ENCODE results near the gene PDE6G.

Gene PDE6G

DNA sequence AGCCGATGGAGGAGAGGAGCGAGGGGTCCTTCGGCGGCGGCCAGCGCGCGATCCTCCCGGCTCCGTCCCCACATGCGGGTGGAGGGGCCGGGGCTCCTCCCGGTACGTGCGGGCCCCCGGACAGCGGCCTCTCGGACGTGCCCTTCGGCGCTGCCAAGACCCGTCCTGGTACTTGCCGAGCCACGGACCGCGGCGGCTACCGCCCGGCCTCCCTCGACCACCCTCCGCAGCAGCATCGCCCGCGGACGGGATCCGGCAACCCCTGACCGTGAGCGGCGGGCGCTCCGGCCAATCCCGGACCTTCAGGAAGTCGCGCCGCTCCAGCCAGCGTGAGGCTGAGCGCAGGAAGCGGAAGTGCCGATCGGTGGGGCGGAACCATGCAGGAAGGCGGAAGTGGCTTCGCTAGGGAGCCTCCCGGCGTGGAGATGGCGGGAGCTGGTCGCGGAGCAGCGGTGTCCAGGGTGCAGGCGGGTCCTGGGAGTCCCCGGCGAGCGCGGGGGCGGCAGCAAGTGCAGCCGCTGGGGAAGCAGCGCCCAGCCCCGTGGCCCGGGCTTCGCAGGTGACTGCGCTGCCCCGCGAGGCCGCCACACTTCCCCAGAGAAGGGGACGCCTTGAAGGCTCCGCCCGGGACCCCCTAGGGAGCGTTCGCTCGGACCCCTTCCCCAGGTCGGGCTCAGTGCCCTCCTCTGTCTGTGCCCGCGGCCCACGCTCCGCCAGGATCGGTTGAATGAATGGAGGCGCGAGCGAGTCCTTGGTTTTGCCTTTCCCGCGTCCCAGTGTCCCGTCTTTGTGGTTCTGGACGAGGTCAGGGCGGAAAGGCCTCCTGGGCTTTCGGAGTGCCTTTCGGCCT lies 10.2 kb upstream of the PDE6G start, which contains the start of the genes CCDC137 and OXLD1:
TSS of gene CCDC137 (plus strand) at position 396 of the 850 bp plus-strand sequence. CDS start at position 426, 30 bp downstream.
TSS of gene OXLD1 (minus strand) at position 264 of the 850 bp plus-strand sequence. CDS start at position 236, 28 bp downstream.
- peaks cover 31% of the 10 kb centered on the region for H3K36me3 ChIP-seq (ENCODE audit: control insufficient read depth, insufficient read depth, low read length)
- peaks cover 4% of the 10 kb centered on the region for H3K4me1 ChIP-seq (ENCODE audit: control insufficient read depth, insufficient read depth, low read length)
- peak within 1 kb of the TSS; percentile 96 for H3K4me3 ChIP-seq (ENCODE audit: low read depth, low read length)

DNA sequence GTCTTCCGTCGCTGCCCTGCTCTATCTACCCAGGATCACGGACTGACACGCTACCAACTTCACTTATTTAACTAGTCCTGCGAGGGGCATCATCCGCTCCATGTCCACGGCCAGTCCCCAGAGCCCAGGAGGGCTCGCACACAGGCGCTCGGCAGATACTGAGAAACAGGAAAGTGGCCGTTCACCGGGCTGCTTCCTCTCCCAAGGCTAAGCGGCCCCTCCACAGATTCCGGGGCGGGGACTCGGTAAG lies 9.7 kb upstream of the PDE6G start:
- Histone ChIP-seq H3K9ac (ENCODE audit: low read depth, low read length) (peak overlapping the region; percentile 89), H3K27me3 (ENCODE audit: control insufficient read depth, insufficient read depth, low read length) (no peaks in the 10 kb centered on the region), H3K9me3 (ENCODE audit: control insufficient read depth, insufficient read depth, low read length) (no peaks in the 10 kb centered on the region), H3K4me3 (ENCODE audit: low read depth, low read length) (peak overlapping the region; percentile 96), H3K4me1 (ENCODE audit: control insufficient read depth, insufficient read depth, low read length) (peaks cover 4% of the 10 kb centered on the region), H3K36me3 (ENCODE audit: control insufficient read depth, insufficient read depth, low read length) (peaks cover 25% of the 10 kb centered on the region)

More for the DNA sequence above, 10.2 kb upstream of the PDE6G start, which contains the start of the genes CCDC137 and OXLD1:
- H3K9ac ChIP-seq (ENCODE audit: low read depth, low read length), result peak within 1 kb of the TSS; percentile 89
- H3K9me3 ChIP-seq (ENCODE audit: control insufficient read depth, insufficient read depth, low read length), result no peaks in the 10 kb centered on the region
- no peaks in the 10 kb centered on the region for H3K27me3 ChIP-seq (ENCODE audit: control insufficient read depth, insufficient read depth, low read length)

DNA sequence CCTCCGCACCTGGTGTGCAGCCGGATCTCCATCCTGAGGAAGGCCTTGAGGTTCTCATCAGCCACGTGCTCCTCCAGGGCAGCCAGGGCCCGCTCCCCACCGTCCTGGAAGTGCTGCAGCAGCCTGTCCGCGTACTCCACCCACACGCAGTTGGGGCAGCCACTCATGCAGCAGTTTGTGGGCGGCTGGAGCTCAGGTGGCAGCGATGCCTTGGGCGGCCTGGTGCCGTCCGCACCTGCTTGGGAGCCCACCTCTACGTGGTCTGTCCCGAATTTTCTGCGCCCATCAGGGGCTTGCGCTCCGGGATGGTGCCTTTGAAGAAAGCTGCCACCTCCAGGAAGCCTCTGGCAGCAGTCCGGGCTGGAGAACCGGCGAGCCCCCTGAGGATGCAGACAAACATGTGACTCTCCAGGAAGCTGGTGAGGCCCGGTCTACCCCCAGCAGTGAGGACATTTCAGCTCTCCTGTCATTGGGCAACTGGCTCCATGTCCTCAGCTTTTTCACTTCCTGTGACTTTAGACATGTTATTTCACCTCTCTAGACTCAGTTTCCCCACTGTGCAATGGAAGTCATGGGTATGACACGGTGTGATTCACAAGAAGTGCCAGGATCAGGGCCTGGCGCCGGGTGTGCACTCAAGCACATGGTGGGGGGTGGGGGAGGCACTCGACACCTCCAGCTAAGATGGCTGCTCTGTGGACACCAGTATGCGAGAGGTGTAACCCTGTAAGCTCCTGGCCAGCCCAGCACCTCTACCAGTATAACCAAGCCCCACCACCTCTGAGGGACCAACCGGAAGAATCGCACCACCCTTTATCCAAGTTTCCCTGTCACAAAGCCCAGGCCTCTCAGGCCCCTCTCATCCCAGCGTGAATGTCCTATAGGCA lies 9.1 kb upstream of the PDE6G start:
- H3K9me3 ChIP-seq (ENCODE audit: control insufficient read depth, insufficient read depth, low read length), result no peaks in the 10 kb centered on the region
- peak overlapping the region; percentile 96 for H3K4me3 ChIP-seq (ENCODE audit: low read depth, low read length)
- peaks cover 24% of the 10 kb centered on the region for H3K36me3 ChIP-seq (ENCODE audit: control insufficient read depth, insufficient read depth, low read length)
- H3K9ac ChIP-seq (ENCODE audit: low read depth, low read length), result peak overlapping the region; percentile 89
- H3K27me3 ChIP-seq (ENCODE audit: control insufficient read depth, insufficient read depth, low read length), result no peaks in the 10 kb centered on the region
- peaks cover 4% of the 10 kb centered on the region for H3K4me1 ChIP-seq (ENCODE audit: control insufficient read depth, insufficient read depth, low read length)

DNA sequence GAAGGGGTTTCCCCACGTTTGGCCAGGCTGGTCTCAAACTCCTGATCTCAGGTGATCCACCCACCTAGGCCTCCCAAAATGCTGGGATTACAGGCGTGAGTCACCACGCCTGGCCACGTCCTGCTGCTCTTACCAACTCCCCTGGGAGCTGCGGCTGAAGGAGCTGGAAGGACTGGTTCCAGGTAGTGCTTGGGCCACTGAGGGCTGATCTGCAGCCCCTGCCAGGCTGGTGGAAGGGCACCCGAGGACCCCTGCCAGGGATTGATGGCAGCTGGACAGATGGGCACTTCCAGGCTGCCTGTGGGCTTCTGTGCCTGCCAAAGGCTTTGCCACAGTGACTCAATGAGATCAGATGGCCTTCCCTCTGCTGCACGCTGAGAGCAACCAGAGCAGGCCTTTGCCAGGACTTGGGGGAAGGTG lies 7.7 kb upstream of the PDE6G start:
- H3K9ac ChIP-seq (ENCODE audit: low read depth, low read length), result no peak overlapping the region
- H3K9me3 ChIP-seq (ENCODE audit: control insufficient read depth, insufficient read depth, low read length), result no peaks in the 10 kb centered on the region
- no peaks in the 10 kb centered on the region for H3K27me3 ChIP-seq (ENCODE audit: control insufficient read depth, insufficient read depth, low read length)
- peaks cover 4% of the 10 kb centered on the region for H3K4me1 ChIP-seq (ENCODE audit: control insufficient read depth, insufficient read depth, low read length)
- H3K4me3 ChIP-seq (ENCODE audit: low read depth, low read length), result no peak overlapping the region
- peaks cover 12% of the 10 kb centered on the region for H3K36me3 ChIP-seq (ENCODE audit: control insufficient read depth, insufficient read depth, low read length)

DNA sequence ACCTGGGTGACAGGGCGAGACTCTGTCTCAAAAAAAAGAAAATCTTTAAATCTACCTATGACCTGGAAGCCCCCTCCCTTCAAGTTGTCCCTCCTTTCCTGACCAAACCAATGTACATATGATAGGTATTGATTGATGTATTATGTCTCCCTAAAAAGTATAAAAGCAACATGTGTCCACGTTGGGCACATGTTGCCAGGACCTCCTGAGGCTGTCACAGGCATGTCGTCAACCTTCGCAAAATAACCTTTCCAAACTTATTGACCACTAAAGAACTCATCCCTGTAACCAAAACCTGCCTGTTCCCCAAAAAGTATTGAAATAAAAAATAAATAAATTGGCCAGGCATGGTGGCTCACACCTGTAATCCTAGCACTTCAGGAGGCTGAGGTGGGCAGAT lies 5.7 kb upstream of the PDE6G start:
- H3K4me3 ChIP-seq (ENCODE audit: low read depth, low read length), result no peak overlapping the region
- no peak overlapping the region for H3K9ac ChIP-seq (ENCODE audit: low read depth, low read length)
- H3K9me3 ChIP-seq (ENCODE audit: control insufficient read depth, insufficient read depth, low read length), result no peaks in the 10 kb centered on the region
- H3K27me3 ChIP-seq (ENCODE audit: control insufficient read depth, insufficient read depth, low read length), result no peaks in the 10 kb centered on the region
- peaks cover 8% of the 10 kb centered on the region for H3K36me3 ChIP-seq (ENCODE audit: control insufficient read depth, insufficient read depth, low read length)
- H3K4me1 ChIP-seq (ENCODE audit: control insufficient read depth, insufficient read depth, low read length), result peaks cover 4% of the 10 kb centered on the region

DNA sequence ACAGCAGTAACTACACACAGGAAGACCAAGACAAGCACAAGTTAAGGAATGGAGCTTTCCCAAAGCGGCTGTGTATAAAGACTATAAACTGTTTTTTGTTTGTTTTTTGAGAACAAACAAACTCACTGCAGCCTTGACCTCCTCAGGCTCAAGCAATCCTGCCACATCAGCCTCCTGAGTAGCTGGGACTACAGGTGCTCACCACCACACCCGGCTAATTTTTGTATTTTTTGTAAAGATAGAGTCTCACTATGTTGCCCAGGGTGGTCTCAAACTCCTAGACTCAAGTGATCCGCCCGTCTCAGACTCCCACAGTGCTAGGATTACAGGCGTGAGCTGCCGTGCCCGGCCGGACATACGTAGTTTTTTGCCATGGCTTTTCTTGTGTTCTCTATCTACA lies 4.1 kb upstream of the PDE6G start:
- Histone ChIP-seq H3K4me3 (ENCODE audit: low read depth, low read length) (no peak overlapping the region), H3K27me3 (ENCODE audit: control insufficient read depth, insufficient read depth, low read length) (no peaks in the 10 kb centered on the region), H3K9ac (ENCODE audit: low read depth, low read length) (no peak overlapping the region), H3K36me3 (ENCODE audit: control insufficient read depth, insufficient read depth, low read length) (peaks cover 8% of the 10 kb centered on the region), H3K4me1 (ENCODE audit: control insufficient read depth, insufficient read depth, low read length) (peaks cover under 1% of the 10 kb centered on the region), H3K9me3 (ENCODE audit: control insufficient read depth, insufficient read depth, low read length) (no peaks in the 10 kb centered on the region)

DNA sequence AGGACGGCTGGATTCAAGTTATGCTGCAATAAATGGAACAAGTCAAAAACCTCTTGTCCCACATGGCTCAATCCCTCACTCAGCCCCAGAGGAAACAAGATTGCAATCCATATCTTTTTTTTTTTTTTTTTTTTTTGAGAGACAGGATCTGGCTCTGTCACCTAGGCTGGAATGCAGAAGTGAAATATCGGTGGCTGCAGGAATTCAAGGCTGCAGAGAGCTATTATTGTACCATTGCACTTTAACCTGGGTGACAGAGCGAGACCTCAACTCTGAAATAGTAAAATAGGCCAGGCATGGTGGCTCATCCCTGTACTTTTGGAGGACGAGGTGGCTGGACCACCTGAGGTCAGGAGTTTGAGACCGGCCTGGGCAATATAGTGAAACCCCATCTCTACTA lies 2.7 kb upstream of the PDE6G start:
- Histone ChIP-seq H3K36me3 (ENCODE audit: control insufficient read depth, insufficient read depth, low read length) (peaks cover 2% of the 10 kb centered on the region), H3K4me1 (ENCODE audit: control insufficient read depth, insufficient read depth, low read length) (no peaks in the 10 kb centered on the region), H3K9me3 (ENCODE audit: control insufficient read depth, insufficient read depth, low read length) (no peaks in the 10 kb centered on the region), H3K9ac (ENCODE audit: low read depth, low read length) (no peak overlapping the region), H3K27me3 (ENCODE audit: control insufficient read depth, insufficient read depth, low read length) (no peaks in the 10 kb centered on the region), H3K4me3 (ENCODE audit: low read depth, low read length) (no peak overlapping the region)

DNA sequence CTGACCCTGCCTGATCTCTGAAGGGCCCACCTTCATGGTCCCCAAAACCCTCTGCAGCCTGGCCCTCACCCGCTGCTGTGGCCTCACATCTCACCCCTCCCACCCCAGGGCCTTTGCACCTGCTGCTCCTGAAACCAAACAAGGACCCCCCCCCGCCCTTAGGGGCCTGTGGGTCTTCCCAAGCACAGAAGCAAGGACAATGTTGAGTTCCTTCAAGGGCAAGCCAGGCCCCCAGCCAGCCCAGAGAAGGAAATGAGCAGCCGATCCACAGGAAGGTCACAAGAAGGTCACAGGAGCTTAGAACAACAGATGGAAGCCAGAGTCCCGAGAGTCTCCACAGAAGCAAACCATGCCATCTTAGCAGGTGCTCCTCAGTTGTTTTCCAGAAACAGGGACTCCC lies 493 bp upstream of the PDE6G start:
- no peak overlapping the region for H3K9ac ChIP-seq (ENCODE audit: low read depth, low read length)
- no peaks in the 10 kb centered on the region for H3K36me3 ChIP-seq (ENCODE audit: control insufficient read depth, insufficient read depth, low read length)
- H3K4me1 ChIP-seq (ENCODE audit: control insufficient read depth, insufficient read depth, low read length), result no peaks in the 10 kb centered on the region
- H3K4me3 ChIP-seq (ENCODE audit: low read depth, low read length), result no peak overlapping the region
- H3K27me3 ChIP-seq (ENCODE audit: control insufficient read depth, insufficient read depth, low read length), result no peaks in the 10 kb centered on the region
- H3K9me3 ChIP-seq (ENCODE audit: control insufficient read depth, insufficient read depth, low read length), result no peaks in the 10 kb centered on the region

DNA sequence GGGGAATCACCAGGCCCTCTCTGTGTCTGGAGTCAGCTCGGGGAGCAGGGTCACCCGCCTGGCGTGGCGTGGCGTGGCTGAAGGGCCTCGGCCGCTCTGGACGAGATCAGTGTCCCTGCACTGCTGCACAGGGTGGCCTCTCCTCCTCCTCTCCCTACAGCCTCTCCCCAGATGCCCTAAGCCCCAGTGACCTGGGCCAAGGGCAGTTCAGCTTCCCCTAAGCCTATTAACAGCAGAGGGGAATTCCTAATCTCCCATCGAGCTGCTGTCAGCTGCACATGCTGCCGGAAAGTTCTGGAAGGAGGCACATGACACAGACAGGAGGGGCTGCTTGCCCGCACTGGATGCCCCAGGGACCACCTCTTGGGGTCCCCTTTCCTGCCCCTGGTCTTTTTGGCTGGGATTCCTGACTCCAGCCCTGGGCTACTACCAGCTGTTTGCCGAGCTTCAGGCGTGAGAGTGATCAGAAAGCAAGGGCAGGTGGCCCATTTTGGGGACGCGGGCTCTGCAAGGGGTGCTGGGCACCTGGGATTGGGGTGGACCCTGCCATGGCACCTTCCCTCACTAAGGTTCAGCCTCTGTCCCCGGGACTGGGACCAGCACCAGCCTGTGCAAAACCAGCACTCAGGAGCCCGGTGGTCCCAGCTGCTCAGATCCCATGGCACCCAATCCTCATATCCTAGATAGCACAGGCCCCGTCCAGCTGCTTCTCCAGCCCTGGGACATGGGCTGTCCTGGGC lies 794 bp downstream of the PDE6G start:
- Histone ChIP-seq H3K9me3 (ENCODE audit: control insufficient read depth, insufficient read depth, low read length) (no peaks in the 10 kb centered on the region), H3K36me3 (ENCODE audit: control insufficient read depth, insufficient read depth, low read length) (no peaks in the 10 kb centered on the region), H3K4me3 (ENCODE audit: low read depth, low read length) (no peak overlapping the region), H3K27me3 (ENCODE audit: control insufficient read depth, insufficient read depth, low read length) (no peaks in the 10 kb centered on the region), H3K4me1 (ENCODE audit: control insufficient read depth, insufficient read depth, low read length) (no peaks in the 10 kb centered on the region), H3K9ac (ENCODE audit: low read depth, low read length) (no peak overlapping the region)

DNA sequence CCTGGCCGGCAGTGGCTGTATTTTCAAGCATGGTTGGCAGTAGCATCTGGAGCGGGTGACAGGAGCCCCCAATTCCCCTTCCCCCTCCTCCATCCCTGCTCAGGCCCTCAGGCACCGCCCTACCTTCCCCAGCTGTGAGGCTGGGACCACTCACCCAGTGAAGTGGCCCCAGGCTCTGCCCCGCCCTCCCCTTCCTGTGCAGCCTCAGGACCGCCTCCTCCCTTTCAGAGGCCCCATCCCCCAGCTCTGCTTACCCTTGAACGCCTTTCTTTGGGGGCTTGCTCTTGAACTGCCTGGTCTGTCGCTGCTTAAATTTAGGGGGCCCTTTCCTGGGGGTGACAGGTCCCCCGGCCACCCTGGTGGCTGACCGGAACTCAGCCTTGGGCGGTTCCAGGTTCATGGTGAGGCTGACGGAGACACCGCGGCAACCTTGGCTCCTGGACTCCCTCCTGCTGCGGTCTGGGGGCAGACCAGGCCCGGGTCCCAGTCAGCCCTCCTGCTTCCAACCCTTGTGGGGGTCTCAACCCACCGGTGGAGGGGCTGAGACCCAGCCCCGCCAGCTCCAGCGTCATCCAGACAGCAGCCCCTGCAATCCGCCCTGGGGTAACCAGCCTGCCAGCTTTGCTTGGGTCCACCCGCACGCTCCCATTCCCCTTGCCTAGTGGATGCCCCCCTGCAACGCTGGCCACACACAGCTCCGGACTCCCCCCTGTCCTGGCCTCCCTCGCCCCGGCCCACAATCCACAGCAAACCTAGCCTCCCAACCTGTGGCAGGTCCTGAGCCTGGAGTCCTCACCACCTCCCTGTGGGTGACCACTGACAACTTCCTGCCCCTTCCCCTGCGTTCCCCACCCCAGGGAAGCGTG lies 3.2 kb downstream of the PDE6G start:
- Histone ChIP-seq H3K36me3 (ENCODE audit: control insufficient read depth, insufficient read depth, low read length) (no peaks in the 10 kb centered on the region), H3K9ac (ENCODE audit: low read depth, low read length) (peak overlapping the region; percentile 37), H3K9me3 (ENCODE audit: control insufficient read depth, insufficient read depth, low read length) (no peaks in the 10 kb centered on the region), H3K27me3 (ENCODE audit: control insufficient read depth, insufficient read depth, low read length) (peaks cover 8% of the 10 kb centered on the region), H3K4me1 (ENCODE audit: control insufficient read depth, insufficient read depth, low read length) (no peaks in the 10 kb centered on the region), H3K4me3 (ENCODE audit: low read depth, low read length) (peak overlapping the region; percentile 37)

DNA sequence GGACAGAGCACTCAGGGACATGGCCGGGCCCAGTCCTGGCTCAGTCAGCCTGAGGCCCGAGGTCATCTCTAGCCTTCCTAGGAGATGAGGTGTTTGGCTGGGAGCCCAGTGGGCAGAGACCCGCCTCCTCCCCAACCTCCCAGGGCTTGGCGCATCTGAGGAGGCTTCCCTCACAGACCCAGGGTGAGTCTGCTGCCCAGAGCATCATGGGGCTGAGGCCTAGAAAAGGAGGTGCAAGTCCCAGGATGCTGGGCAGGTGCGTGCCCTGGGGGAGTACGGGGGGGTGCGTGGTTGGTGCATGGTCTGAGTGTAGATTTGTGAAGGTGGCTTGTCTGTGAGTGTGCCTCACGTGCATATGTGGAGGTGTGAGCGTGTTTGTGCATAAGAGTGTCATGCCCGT lies 4.7 kb downstream of the PDE6G start:
- no peak overlapping the region for H3K9ac ChIP-seq (ENCODE audit: low read depth, low read length)
- H3K36me3 ChIP-seq (ENCODE audit: control insufficient read depth, insufficient read depth, low read length), result no peaks in the 10 kb centered on the region
- H3K4me1 ChIP-seq (ENCODE audit: control insufficient read depth, insufficient read depth, low read length), result peaks cover 5% of the 10 kb centered on the region
- H3K9me3 ChIP-seq (ENCODE audit: control insufficient read depth, insufficient read depth, low read length), result no peaks in the 10 kb centered on the region
- H3K27me3 ChIP-seq (ENCODE audit: control insufficient read depth, insufficient read depth, low read length), result peaks cover 20% of the 10 kb centered on the region
- H3K4me3 ChIP-seq (ENCODE audit: low read depth, low read length), result no peak overlapping the region

Data from iPS-15b (cell line).